Esophagus squamous epithelium (tissue), 4 donors: Measurements from ENCODE around the gene LRP8.

Source experiments
- CTCF ChIP-seq, 6 experiments: fragments of 450-650 bp in 4 of 6; fragments of 200-600 bp in 2 of 6; sonication (generic) in 2 of 6; IDR thresholded peaks; one replicate each; pipeline ENCODE4 v1.5.1; 2016 to 2019; ENCODE audit warnings: antibody characterized with exemption in 6 of 6, mild to moderate bottlenecking in 4 of 6, moderate library complexity in 4 of 6
- POLR2A ChIP-seq, 4 donors: fragments of 450-650 bp; IDR thresholded peaks; one replicate each; pipeline ENCODE4 v1.6.1; 2017; ENCODE audit warnings: antibody characterized with exemption in 4 of 4, mild to moderate bottlenecking in 4 of 4, moderate library complexity in 3 of 4

DNA sequence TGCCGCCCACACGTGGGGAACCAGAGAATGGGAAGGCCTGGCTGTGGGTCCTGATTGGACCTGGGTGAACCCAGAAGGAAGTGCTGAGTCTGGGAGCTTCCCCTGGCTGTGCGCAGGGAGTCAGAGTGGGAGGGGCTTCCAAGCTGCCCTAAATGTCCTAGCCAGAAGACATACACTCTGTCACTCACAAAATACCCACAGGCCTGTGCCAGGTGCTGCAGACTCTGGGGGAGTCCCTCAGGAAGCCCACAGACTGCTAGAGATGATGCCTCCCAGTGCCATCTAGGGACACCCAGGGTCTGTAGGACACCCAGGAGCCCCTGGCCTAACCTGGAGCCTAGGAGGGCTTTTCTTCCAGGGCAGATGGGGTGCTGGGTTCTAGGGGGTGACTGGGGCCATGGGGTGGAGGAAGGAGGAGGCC lies 33.7 kb upstream of the LRP8 start:
- TF ChIP-seq CTCF (IDR thresholded peaks at IDR 0.05): no peak
- no peak for TF ChIP-seq POLR2A (IDR thresholded peaks at IDR 0.05)
